Chondrocyte (in vitro differentiated cells): Measurements from ENCODE around the gene ALAD. TPM values are rescaled to one million over a fixed set of nuclear protein-coding genes. Genes with fewer than 3 reads are reported as not detected.
A peak's percentile ranks its signal among the peaks of the same experiment; 100 is the strongest.
"Not testable (repeated sequence)": the region's sequence is repeated elsewhere in the genome, so short reads cannot be mapped to it uniquely, and the experiment has no call there.

Source experiments
- DNase-seq: peaks from one replicate; pipeline ENCODE4 v3.0.0; 2021; ENCODE audit warnings: mixed read lengths, low spot score
- H3K27ac Mint-ChIP-seq: one replicate; pipeline ENCODE4 v1.8.0; 2021; ENCODE audit warnings: mild to moderate bottlenecking, moderate library complexity, mixed read lengths; ENCODE audit not compliant: unreplicated experiment
- H3K27me3 Mint-ChIP-seq: 2 replicates; pipeline ENCODE4 v1.8.0; 2021; ENCODE audit warnings: low read depth, mixed read lengths
- H3K36me3 Mint-ChIP-seq: 2 replicates; pipeline ENCODE4 v1.8.0; 2021; ENCODE audit warnings: low read depth, mixed read lengths
- H3K4me1 Mint-ChIP-seq: 2 replicates; pipeline ENCODE4 v1.8.0; 2021; ENCODE audit warnings: low read depth, mild to moderate bottlenecking, mixed read lengths
- H3K4me3 Mint-ChIP-seq: one replicate; pipeline ENCODE4 v1.8.0; 2021; ENCODE audit warnings: mild to moderate bottlenecking, moderate library complexity, mixed read lengths; ENCODE audit not compliant: unreplicated experiment
- H3K9me3 Mint-ChIP-seq: 2 replicates; pipeline ENCODE4 v1.8.0; 2021; ENCODE audit warnings: low read depth, mixed read lengths
- CTCF ChIP-seq: fragments of 200-600 bp; sonication (generic); IDR thresholded peaks from 2 replicates; pipeline ENCODE4 v1.5.0; 2021; ENCODE audit warnings: antibody characterized with exemption, mild to moderate bottlenecking, moderate library complexity
- total RNA-seq: library from RNA; stranded (reverse); gene quantifications from 3 replicates; pipeline ENCODE4 v1.2.1, GENCODE V29; 2021

Gene ALAD
- total RNA-seq, 1 donor from 2014 or later = 21.8 TPM

DNA sequence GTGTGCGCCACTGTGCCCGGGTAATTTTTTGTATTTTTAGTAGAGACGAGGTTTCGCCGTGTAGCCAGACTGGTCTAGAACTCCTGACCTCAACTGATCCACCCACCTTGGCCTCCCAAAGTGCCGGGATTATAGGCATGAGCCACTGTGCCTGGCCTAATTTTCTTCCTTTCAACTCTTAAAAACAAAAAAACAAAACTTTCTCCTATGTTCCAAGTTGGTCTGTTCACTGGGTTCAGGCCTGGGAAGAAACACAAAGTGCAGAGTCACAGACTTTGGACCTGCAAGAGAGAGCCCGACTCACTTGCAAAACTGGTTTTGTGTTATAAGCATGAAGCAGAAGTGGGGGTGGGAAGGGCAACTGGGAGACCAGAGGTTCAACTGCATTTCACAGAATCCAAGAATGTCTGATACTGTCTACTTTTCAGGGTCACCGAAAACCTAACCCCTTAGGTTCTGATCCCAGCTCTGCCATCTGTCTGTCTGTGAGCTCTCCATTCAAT, 19.1 kb downstream of the ALAD start:
- no peaks in the 10 kb centered on the region for H3K27me3 Mint-ChIP-seq
- no peak for DNase-seq
- H3K4me1 Mint-ChIP-seq = no peaks in the 10 kb centered on the region
- no peaks in the 10 kb centered on the region for H3K9me3 Mint-ChIP-seq
- no peak overlapping the region for H3K27ac Mint-ChIP-seq
- H3K36me3 Mint-ChIP-seq = peaks cover 3% of the 10 kb centered on the region
- no peak for TF ChIP-seq CTCF
- H3K4me3 Mint-ChIP-seq = no peak overlapping the region

GRCh38 chr9:113381441-113381840, 19.6 kb downstream of the ALAD start:
- H3K27ac Mint-ChIP-seq, H3K4me1 Mint-ChIP-seq, H3K4me3 Mint-ChIP-seq, H3K9me3 Mint-ChIP-seq, H3K36me3 Mint-ChIP-seq, DNase-seq, H3K27me3 Mint-ChIP-seq: not testable (repeated sequence)

GRCh38 chr9:113380869-113381378, 20.2 kb downstream of the ALAD start:
- Mint-ChIP-seq H3K9me3 (no peaks in the 10 kb centered on the region), H3K27ac (no peak overlapping the region), H3K4me3 (no peak overlapping the region), H3K4me1 (no peaks in the 10 kb centered on the region), H3K27me3 (no peaks in the 10 kb centered on the region), H3K36me3 (no peaks in the 10 kb centered on the region)
- DNase-seq = no peak
- no peak for TF ChIP-seq CTCF

DNA sequence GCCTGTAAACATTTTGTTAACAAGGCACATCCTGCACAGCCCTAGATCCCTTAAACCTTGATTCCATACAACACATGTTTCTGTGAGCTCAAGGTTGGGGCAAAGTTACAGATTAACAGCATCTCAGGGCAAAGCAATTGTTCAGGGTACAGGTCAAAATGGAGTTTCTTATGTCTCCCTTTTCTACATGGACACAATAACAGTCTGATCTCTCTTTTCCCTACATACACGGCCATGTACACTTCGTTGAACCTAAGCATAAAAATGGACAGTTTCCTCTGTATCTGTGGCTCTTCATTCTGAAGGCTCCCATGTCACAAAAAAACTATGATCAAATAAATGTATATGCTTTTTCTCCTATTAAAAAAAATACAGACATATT, 21.3 kb downstream of the ALAD start:
- not testable (repeated sequence) for H3K4me1 Mint-ChIP-seq

DNA sequence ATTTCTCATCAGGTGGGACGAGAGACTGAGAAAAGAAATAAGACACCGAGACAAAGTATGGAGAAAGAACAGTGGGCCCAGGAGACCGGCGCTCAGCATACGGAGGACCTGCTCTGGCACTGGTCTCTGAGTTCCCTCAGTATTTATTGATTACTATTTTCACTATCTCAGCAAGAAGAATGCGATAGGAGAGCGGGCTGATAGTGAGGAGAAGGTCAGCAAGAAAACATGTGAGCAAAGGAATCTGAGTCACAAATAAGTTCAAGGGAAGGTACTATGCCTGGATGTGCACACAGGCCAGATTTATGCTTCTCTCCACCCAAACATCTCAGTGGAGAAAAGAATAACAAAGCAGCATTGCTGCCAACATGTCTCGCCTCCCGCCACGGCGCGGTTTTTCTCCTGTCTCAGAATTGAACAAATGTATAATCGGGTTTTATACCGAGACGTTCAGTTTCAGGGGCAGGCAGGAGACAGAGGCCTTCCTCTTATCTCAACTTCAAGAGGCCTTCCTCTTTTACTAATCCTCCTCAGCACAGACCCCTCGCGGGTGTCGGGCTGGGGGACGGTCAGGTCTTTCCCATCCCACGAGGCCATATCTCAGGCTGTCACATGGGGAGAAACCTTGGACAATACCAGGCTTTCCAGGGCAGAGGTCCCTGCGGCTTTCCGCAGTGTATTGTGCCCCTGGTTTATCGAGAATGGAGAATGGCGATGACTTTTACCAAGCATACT, 21.8 kb downstream of the ALAD start:
- H3K36me3 Mint-ChIP-seq, DNase-seq, H3K4me1 Mint-ChIP-seq, H3K27ac Mint-ChIP-seq, H3K27me3 Mint-ChIP-seq, H3K4me3 Mint-ChIP-seq, H3K9me3 Mint-ChIP-seq: not testable (repeated sequence)

More for the DNA sequence above, 21.3 kb downstream of the ALAD start:
- H3K27ac Mint-ChIP-seq, H3K36me3 Mint-ChIP-seq, H3K4me3 Mint-ChIP-seq, DNase-seq, H3K9me3 Mint-ChIP-seq, H3K27me3 Mint-ChIP-seq: not testable (repeated sequence)

GRCh38 chr9:113376634-113377567, 24.2 kb downstream of the ALAD start, which contains the start of gene HDHD3:
Gene HDHD3, minus strand, starts transcription at chr9:113376986. Its CDS starts 2,632 bp downstream, at chr9:113374354.
- H3K27me3 Mint-ChIP-seq = no peaks in the 10 kb centered on the region
- H3K27ac Mint-ChIP-seq = no peak within 1 kb of the TSS
- peaks cover 6% of the 10 kb centered on the region for H3K4me1 Mint-ChIP-seq
- TF ChIP-seq CTCF = no peak
- DNase-seq = no peak
- H3K9me3 Mint-ChIP-seq = no peaks in the 10 kb centered on the region
- peaks cover 3% of the 10 kb centered on the region for H3K36me3 Mint-ChIP-seq
- peak within 1 kb of the TSS; percentile 78 for H3K4me3 Mint-ChIP-seq
